Testis (tissue), 2 donors: ENCODE results near the gene LRRC36.

Experiments
- POLR2A ChIP-seq: fragments of 450-650 bp; IDR thresholded peaks from one replicate; pipeline ENCODE4 v1.6.1; 2017; ENCODE audit warnings: antibody characterized with exemption, mild to moderate bottlenecking, moderate library complexity
- TF ChIP-seq, protein P1 (sequence below), 3 experiments: fragments of 450-650 bp in 2 of 3; fragments of 200-600 bp in 1 of 3; sonication (generic) in 1 of 3; IDR thresholded peaks; one replicate each; pipeline ENCODE4 v1.5.1; 2016 to 2019; ENCODE audit warnings: antibody characterized with exemption in 3 of 3, mild to moderate bottlenecking in 2 of 3, moderate library complexity in 1 of 3

DNA sequence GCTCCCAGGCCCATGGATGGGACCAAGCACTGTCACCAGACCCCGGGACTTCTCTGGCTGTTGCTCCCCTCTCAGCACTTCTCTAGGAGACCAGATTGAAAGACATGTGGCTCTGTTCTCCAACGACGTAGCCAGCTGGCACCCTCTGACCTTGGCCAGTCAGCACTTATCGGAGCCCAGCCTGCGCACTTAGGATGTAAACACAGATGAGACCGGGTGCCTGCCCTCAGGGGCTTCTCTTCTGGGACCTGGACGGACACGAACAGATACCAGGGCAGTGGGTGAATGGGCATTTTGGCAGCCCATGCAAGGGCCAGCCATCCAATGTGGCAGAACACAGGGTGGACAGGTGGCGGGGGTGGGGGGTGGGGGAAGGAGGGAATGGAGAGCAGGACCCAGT lies 83.0 kb downstream of the LRRC36 start:
- TF ChIP-seq, protein P1, sequence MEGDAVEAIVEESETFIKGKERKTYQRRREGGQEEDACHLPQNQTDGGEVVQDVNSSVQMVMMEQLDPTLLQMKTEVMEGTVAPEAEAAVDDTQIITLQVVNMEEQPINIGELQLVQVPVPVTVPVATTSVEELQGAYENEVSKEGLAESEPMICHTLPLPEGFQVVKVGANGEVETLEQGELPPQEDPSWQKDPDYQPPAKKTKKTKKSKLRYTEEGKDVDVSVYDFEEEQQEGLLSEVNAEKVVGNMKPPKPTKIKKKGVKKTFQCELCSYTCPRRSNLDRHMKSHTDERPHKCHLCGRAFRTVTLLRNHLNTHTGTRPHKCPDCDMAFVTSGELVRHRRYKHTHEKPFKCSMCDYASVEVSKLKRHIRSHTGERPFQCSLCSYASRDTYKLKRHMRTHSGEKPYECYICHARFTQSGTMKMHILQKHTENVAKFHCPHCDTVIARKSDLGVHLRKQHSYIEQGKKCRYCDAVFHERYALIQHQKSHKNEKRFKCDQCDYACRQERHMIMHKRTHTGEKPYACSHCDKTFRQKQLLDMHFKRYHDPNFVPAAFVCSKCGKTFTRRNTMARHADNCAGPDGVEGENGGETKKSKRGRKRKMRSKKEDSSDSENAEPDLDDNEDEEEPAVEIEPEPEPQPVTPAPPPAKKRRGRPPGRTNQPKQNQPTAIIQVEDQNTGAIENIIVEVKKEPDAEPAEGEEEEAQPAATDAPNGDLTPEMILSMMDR (IDR thresholded peaks at IDR 0.05) = no peak
- no peak for TF ChIP-seq POLR2A
